ENCODE results near the gene HOOK2.

The HOOK2 gene

DNA sequence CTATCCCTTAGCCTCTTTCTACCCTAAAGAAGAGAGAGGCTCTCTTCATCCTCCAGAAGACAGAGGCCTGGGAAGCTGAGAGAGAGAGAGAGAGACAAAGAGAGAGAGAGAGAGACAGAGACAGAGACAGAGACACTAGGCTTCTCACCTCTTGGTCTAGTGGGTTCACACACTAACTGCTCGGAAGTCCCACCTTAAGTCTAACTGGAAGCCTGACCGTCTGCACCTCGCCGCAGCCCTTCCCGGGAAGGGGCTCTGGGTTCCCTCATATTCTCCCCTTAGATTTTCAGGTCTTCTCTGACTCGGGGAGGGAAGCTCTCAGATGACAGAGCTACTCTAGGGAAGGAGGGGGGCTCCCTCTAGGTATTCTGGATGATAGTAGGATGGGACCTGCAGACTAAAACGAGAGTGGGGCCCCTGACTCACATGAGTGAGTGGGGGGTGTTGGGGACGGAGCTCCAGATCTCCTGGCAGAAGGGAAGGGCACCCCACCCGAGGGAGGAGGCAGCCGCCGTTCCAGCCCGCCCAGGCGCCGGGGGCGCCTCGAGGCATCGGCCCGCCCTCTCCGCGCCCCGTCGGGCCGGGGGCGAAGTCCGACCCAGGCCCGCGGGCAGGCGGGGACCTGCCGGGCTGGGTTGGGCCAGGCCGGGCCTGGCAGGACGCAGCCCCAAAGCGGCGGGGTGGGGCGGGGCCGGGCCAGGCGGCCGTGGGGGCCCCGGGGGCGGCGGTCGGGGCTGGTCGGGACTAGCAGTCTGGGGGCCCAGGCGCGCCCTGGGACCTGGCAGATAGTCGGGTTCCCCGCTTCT lies 13.9 kb upstream of the HOOK2 start:
- no peak for DNase-seq (ENCODE audit: extremely low spot score)
- CTCF ChIA-PET = interaction anchor here (0.7 to 1.4 kb wide), 2 partner anchors 12 to 118 kb away, joined by 3 to 6 read pairs; no protein-coding TSS in a partner anchor
- POLR2A ChIA-PET = interaction anchor here (1.2 to 2.0 kb wide), 3 partner anchors 11 to 18 kb away, joined by 3 to 6 read pairs (median 4); partner anchors contain the start of gene RNASEH2A
- TF ChIP-seq BHLHE40 (IDR thresholded peaks at IDR 0.05; ENCODE audit: borderline replicate concordance) = no peak

DNA sequence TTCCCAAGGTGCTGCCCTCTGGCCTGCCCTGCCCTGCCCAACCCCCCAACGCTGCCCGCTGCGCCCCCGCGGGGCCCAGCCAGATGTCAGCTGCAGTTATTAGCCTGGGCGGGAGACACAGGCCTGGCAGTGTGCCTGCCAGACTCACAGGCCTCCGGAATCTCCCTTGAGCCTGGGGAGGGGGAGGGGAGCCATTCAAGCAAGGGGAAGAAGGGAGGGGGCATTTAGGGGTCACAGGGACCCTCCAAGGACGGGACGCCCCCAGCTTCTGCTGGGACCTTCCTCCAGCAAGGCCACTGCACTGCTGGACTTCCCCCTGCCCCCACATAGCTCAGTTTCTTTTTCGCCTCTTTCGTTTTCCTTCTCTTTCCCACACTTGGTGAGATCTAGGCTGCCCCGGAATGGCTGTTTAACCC lies 13.3 kb upstream of the HOOK2 start:
- TF ChIP-seq BHLHE40 (IDR thresholded peaks at IDR 0.05; ENCODE audit: borderline replicate concordance) = no peak
- no peak for TF ChIP-seq ELF4 (IDR thresholded peaks at IDR 0.05)
- no peak for TF ChIP-seq FOXM1 (IDR thresholded peaks at IDR 0.05; ENCODE audit: borderline replicate concordance)
- no peak for TF ChIP-seq ZNF384 (IDR thresholded peaks at IDR 0.05)
- TF ChIP-seq, protein P1, sequence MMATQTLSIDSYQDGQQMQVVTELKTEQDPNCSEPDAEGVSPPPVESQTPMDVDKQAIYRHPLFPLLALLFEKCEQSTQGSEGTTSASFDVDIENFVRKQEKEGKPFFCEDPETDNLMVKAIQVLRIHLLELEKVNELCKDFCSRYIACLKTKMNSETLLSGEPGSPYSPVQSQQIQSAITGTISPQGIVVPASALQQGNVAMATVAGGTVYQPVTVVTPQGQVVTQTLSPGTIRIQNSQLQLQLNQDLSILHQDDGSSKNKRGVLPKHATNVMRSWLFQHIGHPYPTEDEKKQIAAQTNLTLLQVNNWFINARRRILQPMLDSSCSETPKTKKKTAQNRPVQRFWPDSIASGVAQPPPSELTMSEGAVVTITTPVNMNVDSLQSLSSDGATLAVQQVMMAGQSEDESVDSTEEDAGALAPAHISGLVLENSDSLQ (IDR thresholded peaks at IDR 0.05) = no peak
- no peak for TF ChIP-seq TARDBP (IDR thresholded peaks at IDR 0.05)
- TF ChIP-seq FOXK2 (IDR thresholded peaks at IDR 0.05) = no peak
- no peak for TF ChIP-seq HDGF (IDR thresholded peaks at IDR 0.05; ENCODE audit: borderline replicate concordance)
- TF ChIP-seq SP1 (IDR thresholded peaks at IDR 0.05) = no peak
- no peak for TF ChIP-seq ARNT (IDR thresholded peaks at IDR 0.05)
- TF ChIP-seq SUZ12 (IDR thresholded peaks at IDR 0.05) = no peak
- TF ChIP-seq NFRKB (IDR thresholded peaks at IDR 0.05) = no peak
- no peak for TF ChIP-seq FOXA1 (IDR thresholded peaks at IDR 0.05)
- no peak for TF ChIP-seq CTBP1 (IDR thresholded peaks at IDR 0.05; ENCODE audit: borderline replicate concordance)
- no peak for TF ChIP-seq L3MBTL2 (conservative IDR thresholded peaks at IDR 0.05)
- no peak for TF ChIP-seq LEF1 (IDR thresholded peaks at IDR 0.05; ENCODE audit: borderline replicate concordance)
- POLR2A ChIA-PET = interaction anchor here (1.2 to 2.0 kb wide), 3 partner anchors 10 to 18 kb away, joined by 3 to 6 read pairs (median 4); partner anchors contain the start of gene RNASEH2A
- no peak for DNase-seq (ENCODE audit: extremely low spot score)
- CTCF ChIA-PET = interaction anchor here (0.7 to 1.4 kb wide), 2 partner anchors 11 to 119 kb away, joined by 3 to 6 read pairs; no protein-coding TSS in a partner anchor

DNA sequence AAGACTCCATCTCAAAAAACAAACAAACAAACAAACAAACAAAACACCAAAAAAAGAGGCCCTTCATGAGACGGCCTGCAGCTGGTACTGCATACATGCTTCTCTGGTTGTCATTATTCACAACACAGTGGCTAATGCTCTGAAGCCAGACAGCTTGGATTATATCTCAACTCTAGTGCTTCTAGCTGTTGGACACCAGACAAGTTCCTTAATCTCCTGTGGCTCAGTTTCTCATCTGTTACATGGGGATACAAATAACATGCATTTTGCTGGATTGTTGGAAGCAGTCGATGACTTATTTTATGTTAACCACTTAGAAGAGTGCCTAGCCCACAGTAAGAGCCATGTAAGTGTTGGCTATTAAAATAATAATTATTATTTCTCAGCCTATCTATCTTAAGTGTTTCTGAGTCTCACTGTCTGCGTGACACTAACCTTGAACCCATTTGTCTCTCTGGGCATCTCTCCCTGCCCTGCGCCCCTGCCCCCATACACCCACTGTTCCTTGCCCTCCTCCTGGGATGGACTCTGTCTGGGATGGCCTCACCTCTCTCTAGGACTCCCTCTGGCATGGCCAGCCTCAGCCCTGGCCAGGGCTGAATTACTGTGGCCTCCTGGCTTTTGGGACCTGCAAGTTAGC lies 12.8 kb upstream of the HOOK2 start:
- TF ChIP-seq CTBP1 (IDR thresholded peaks at IDR 0.05; ENCODE audit: borderline replicate concordance) = no peak
- no peak for TF ChIP-seq L3MBTL2 (conservative IDR thresholded peaks at IDR 0.05)
- TF ChIP-seq FOXK2 (IDR thresholded peaks at IDR 0.05) = no peak
- TF ChIP-seq LEF1 (IDR thresholded peaks at IDR 0.05; ENCODE audit: borderline replicate concordance) = no peak
- no peak for TF ChIP-seq SP1 (IDR thresholded peaks at IDR 0.05)
- TF ChIP-seq, protein P1 (IDR thresholded peaks at IDR 0.05) = no peak
- no peak for TF ChIP-seq TARDBP (IDR thresholded peaks at IDR 0.05)
- no peak for DNase-seq (ENCODE audit: extremely low spot score)
- ChIA-PET CTCF (interaction anchor here (0.7 to 1.4 kb wide), 3 partner anchors 10 to 119 kb away, joined by 3 to 6 read pairs (median 5); no protein-coding TSS in a partner anchor), POLR2A (interaction anchor here (1.2 to 2.0 kb wide), 3 partner anchors 9 to 19 kb away, joined by 3 to 6 read pairs (median 4); partner anchors contain the start of gene RNASEH2A)

DNA sequence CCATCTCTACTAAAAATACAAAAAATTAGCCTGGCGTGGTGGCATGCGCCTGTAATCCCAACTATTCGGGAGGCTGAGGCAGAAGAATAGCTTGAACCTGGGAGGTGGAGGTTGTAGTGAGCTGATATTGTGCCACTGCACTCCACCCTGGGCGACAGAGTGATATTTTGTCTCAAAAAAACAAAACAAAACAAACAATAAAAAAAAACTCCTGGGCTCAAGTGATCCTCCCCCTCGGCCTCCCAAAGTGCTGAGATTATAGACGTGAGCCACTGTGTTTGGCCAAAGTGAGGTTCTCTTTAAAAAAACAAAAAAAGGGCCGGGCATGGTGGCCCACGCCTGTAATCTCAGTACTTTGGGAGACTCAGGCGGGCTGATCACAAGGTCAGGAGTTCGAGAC lies 12.1 kb upstream of the HOOK2 start:
- no peak for TF ChIP-seq SP1 (IDR thresholded peaks at IDR 0.05)
- TF ChIP-seq NFRKB (IDR thresholded peaks at IDR 0.05) = no peak
- no peak for TF ChIP-seq ARNT (IDR thresholded peaks at IDR 0.05)
- TF ChIP-seq BHLHE40 (IDR thresholded peaks at IDR 0.05; ENCODE audit: borderline replicate concordance) = no peak
- no peak for TF ChIP-seq ELF4 (IDR thresholded peaks at IDR 0.05)
- TF ChIP-seq LEF1 (IDR thresholded peaks at IDR 0.05; ENCODE audit: borderline replicate concordance) = no peak
- TF ChIP-seq FOXM1 (IDR thresholded peaks at IDR 0.05; ENCODE audit: borderline replicate concordance) = no peak
- TF ChIP-seq CTBP1 (IDR thresholded peaks at IDR 0.05; ENCODE audit: borderline replicate concordance) = no peak
- no peak for DNase-seq (ENCODE audit: extremely low spot score)
- CTCF ChIA-PET = interaction anchor here (0.7 kb wide), 1 partner anchor 9 kb away, joined by 5 read pairs; no protein-coding TSS in a partner anchor
- POLR2A ChIA-PET = interaction anchor here (2.0 kb wide), 1 partner anchor 11 kb away, joined by 6 read pairs; no protein-coding TSS in a partner anchor

DNA sequence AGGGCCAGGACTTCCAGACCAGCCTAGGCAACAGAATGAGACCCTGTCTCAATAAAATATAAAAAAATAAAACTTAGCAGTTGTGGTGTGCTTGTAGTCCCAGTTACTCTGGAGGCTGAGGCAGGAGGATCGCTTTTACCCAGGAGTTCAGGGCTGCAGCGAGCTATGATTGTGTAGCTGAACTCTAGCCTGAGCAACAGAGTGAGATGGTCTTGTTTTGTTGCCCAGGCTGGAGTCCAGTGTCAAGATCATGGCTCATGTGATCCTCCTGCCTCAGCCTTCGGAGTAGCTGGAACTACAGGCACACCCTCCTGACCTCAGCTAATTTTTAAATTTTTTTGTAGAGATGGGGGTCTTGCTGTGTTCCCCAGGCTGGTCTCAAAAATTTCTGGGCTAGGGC lies 11.6 kb upstream of the HOOK2 start:
- CTCF ChIA-PET = no interaction called here
- no peak for DNase-seq (ENCODE audit: extremely low spot score)
- TF ChIP-seq SP1 (IDR thresholded peaks at IDR 0.05) (no peak), ELF4 (IDR thresholded peaks at IDR 0.05) (no peak), LEF1 (IDR thresholded peaks at IDR 0.05; ENCODE audit: borderline replicate concordance) (no peak), FOXA1 (IDR thresholded peaks at IDR 0.05) (no peak), BHLHE40 (IDR thresholded peaks at IDR 0.05; ENCODE audit: borderline replicate concordance) (no peak), CTBP1 (IDR thresholded peaks at IDR 0.05; ENCODE audit: borderline replicate concordance) (no peak), FOXM1 (IDR thresholded peaks at IDR 0.05; ENCODE audit: borderline replicate concordance) (no peak), FOXK2 (IDR thresholded peaks at IDR 0.05) (no peak), L3MBTL2 (conservative IDR thresholded peaks at IDR 0.05) (no peak), ARNT (IDR thresholded peaks at IDR 0.05) (no peak), TARDBP (IDR thresholded peaks at IDR 0.05) (no peak), HDGF (IDR thresholded peaks at IDR 0.05; ENCODE audit: borderline replicate concordance) (no peak)
- TF ChIP-seq, protein P1 (IDR thresholded peaks at IDR 0.05) = no peak
- POLR2A ChIA-PET = no interaction called here
